GM10266 (cell line): ENCODE measurements around the gene CACNG5.

Experiments used
- DNase-seq: peaks from one replicate; pipeline ENCODE4 v3.0.0; 2012; ENCODE audit errors: extremely low spot score
- CTCF ChIP-seq: IDR thresholded peaks from 2 replicates; pipeline ENCODE4 v1.5.1; 2012; ENCODE audit warnings: mild to moderate bottlenecking, low read depth; ENCODE audit not compliant: control insufficient read depth, insufficient read depth; ENCODE audit errors: missing control alignments

CACNG5 gene

GRCh38 chr17:66833201-66833600, 1.7 kb upstream of the CACNG5 start:
- DNase-seq, result no peak
- TF ChIP-seq CTCF, result no peak

- DNase-seq, result no peak
- TF ChIP-seq CTCF, result no peak
These were observed 445 bp upstream of the CACNG5 start for GRCh38 chr17:66834426-66834918.

GRCh38 chr17:66835476-66835875, 559 bp downstream of the CACNG5 start:
- TF ChIP-seq CTCF, result no peak
- no peak for DNase-seq

- DNase-seq, result no peak
- TF ChIP-seq CTCF, result no peak
These were observed 1.4 kb downstream of the CACNG5 start for GRCh38 chr17:66836063-66837005.

GRCh38 chr17:66837226-66837625, 2.3 kb downstream of the CACNG5 start:
- TF ChIP-seq CTCF, result no peak
- no peak for DNase-seq

GRCh38 chr17:66837885-66838665, 3.2 kb downstream of the CACNG5 start:
- no peak for DNase-seq
- no peak for TF ChIP-seq CTCF
